SH-SY5Y (cell line): ENCODE data around the gene NTF3.

Experiments used
- GATA2 ChIP-seq: IDR thresholded peaks from 2 replicates; pipeline ENCODE4 v1.6.1; 2011; ENCODE audit warnings: mild to moderate bottlenecking, low read depth, low read length
- GATA3 ChIP-seq: IDR thresholded peaks from 2 replicates; pipeline ENCODE4 v1.6.1; 2011; ENCODE audit warnings: low read depth, mild to moderate bottlenecking, low read length, moderate library complexity

The NTF3 gene

DNA sequence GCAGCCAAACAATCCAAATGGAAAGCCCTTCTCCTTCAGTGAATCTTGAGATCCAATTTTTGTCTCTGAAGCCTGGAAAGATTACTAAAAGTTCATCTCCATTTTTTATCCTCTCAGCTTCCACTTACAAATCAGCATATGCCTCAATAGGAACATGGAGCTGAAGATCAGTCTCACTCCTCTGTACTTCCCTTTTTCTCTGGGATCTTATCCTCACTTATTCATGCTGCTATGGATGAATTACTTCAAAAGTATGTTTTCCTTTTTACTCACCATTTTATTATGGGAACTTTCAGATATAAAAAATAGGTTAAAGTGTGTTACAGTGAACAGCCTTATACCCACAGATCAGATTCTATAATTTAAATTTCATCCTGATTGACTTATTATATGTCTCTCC is 14.4 kb upstream of the NTF3 start:
- no peak for TF ChIP-seq GATA3
- TF ChIP-seq GATA2, result no peak

DNA sequence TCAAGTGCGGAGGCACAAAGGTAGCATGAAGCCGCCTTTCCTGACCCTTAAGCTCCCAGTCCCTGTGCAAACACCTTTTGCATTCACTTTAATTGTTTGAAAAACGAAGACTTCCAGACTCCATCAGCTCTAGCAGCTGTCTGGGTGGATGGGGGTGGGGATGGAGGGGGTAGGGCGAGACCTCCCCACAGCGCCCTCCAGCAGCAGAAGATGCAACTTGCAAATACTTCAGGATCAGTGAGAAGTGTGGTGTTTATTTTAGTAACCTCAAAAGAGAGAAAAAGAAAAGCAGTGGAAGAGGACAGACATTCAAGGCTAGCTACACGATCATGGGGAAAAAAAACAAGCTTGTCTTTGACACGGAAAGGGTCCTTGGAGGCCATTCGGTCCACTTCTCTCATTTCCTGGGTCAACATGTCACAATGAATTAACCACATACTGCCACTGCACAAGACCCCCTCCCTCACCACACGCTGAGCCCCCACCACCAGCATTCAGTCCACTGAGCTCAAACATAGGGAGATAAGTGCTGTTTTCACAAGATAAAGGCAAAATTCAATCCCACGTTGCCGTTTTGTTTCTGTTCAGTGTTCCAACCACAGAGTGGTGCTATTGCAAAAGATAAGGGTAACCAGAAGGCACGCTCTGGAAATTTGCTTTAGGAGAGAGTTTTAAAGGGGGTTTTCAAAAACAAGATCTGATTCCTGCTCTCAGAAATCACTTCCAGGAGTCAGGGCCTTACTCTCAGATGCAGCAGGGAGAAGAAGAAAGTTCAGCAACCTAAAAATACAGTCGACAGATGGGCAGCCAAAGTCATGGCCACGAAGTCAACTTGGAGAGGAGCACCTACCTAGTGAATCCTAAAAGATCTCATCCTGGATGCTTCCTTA is 3.3 kb upstream of the NTF3 start:
- TF ChIP-seq GATA2 (no peak), GATA3 (no peak)

DNA sequence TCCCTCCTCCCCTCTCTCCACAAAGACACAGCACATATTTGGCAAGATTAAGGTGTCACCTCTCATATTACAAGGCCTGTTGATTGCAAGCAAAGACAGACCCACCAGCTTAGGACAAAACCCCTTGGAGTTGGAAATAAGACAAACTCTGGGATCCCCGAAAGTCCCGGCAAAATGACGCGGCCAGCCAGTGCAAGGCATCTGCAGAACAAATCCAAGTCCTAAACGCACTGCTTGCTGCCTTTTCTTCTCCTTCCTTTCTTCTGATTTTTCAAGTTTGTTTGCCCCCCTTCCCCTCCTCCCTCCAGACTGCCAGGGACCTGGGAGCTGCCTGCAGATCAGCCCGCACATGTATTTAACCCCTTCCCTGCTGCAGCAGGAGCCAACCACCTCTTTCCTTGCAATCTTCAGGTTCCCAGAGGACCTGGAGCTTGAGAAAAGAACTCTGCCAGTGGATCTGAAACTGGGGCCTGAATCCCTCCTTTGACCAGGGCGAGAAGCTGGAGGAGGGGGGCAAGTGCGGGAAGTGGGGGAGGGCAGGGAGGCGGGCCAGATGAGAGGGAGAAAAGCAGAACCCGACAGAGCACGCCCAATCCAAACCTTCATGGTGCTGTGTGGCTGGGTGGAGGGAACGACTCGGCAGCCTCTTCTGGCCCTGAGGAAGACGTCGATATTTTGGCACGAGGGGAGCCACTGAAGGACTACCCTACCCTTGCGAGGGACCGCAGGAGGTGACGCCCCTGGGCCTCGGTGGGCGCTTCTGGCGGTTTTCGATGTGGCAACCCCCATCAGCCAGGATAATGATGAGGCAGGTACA is 2.0 kb upstream of the NTF3 start:
- TF ChIP-seq GATA2 (no peak), GATA3 (no peak)

DNA sequence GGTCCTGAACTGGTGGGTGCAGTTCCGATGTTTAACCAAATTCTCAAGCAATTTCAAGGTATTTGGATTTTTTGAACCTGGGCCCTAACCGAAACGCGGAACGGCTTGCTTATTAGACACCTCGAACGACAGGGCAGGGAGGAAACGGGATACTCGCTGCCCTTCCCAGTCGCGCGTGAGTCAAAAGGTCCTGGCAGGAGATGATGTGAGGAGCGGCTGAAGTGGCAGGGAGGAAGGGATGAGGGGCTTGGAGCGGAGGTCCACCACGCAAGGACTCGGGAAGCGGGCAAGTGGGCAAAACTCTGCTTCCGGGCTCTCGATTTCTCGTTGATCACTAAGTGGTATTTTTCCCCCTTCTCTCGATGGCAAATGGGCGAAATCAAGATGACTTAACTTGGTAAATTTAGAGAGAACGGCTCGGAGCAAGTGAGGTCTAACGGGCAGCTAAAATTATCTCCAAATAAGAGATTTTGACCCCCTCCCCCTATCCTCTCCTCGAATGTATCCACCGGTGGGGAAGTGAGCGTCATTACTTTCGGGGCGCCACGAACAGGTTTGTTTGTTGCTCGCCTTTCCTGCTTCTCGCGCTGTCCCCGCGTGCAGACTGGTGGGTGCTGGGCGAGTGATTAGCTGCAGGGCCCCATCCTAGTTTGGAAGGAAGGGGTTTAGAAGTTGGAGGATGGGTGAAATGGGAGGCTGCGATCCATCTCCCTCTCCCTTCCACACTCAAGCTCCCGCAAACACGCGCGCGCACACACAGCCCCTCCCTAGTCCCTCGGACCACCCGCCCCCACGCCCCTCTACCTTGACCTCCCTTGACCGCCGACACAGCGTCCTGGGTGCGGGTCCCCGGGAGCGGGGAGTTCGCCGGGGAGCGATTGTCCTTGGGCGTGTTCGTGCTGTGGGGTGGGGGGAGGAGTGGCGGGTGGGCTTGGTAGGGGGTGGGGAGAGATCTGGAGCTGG is 986 bp upstream of the NTF3 start:
- no peak for TF ChIP-seq GATA3
- no peak for TF ChIP-seq GATA2

DNA sequence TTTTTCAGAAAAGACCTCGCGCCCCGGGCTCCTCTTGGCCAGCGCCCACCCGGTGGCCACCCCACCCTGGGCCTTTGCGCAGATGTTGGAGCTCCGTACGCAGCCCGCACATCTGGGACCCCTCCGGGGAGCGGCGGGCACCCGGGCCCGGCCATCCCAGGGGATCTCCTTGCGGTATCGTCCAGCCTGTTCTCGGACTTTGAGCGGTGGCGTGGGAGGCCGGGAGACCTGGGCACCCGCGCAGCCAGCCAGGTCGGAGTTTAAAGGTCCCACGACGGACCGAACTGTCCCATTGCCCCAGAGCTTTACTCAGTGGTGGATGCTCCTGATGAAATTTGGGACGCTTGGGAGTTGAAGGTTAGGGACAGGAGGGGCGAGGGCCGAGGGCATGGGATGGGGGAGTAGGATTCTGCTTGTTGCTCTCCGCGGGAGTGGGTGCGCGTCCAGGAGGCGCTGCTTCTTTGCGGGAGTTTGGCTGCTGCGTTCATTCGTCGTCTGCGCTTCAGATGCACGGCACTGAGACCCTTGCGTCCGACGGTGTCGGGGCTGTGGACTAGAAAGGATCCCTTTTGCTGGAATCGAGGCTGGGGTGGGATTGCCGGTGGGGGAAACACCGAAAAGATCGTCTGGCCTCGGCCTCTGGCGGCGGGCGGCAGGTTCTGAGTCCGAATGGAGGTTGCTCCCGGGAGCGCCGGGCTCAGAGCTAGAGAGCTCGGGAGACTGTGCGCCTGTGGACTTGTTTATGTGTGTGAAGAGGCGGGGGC is 1.4 kb downstream of the NTF3 start:
- TF ChIP-seq GATA3, result no peak
- no peak for TF ChIP-seq GATA2

DNA sequence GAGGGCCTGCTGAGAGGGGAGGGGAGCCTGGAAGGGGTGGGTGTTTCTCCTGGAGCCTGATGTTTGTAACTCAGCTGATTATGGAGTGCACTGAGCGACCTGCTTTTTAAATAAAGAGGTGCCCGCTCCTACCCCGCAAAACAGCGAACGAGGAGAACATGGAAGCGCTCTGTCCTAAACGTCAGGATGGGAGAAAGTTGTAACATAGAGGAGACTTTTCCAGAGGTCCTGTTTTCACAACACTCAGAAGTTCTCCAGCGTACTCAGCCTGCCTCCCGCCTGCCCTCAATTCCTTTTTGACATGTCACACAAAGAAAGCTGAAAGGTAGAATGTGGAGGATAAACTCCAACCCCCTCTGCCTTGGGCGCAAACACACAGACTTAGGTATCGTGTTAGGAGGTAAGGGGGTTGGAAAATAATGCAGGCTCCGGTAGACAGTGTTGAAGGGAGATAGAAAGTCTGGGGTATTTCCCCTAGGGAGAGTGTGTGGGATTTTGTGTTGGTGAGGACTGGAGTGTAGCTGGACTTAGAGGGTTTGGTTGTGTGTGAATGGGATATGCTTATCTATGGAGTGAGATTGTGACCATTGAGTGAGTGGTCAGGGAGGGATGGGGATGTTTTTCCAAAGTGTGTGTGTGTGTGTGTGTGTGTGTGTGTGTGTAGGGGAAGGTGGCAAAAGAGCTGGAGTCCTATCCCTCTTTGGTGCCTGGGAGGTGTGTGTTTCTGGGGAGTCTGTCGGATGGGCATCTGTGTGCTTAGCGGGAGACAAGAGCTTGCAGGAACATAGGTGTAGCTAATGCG is 2.1 kb downstream of the NTF3 start:
- TF ChIP-seq GATA3, result no peak
- TF ChIP-seq GATA2, result no peak

DNA sequence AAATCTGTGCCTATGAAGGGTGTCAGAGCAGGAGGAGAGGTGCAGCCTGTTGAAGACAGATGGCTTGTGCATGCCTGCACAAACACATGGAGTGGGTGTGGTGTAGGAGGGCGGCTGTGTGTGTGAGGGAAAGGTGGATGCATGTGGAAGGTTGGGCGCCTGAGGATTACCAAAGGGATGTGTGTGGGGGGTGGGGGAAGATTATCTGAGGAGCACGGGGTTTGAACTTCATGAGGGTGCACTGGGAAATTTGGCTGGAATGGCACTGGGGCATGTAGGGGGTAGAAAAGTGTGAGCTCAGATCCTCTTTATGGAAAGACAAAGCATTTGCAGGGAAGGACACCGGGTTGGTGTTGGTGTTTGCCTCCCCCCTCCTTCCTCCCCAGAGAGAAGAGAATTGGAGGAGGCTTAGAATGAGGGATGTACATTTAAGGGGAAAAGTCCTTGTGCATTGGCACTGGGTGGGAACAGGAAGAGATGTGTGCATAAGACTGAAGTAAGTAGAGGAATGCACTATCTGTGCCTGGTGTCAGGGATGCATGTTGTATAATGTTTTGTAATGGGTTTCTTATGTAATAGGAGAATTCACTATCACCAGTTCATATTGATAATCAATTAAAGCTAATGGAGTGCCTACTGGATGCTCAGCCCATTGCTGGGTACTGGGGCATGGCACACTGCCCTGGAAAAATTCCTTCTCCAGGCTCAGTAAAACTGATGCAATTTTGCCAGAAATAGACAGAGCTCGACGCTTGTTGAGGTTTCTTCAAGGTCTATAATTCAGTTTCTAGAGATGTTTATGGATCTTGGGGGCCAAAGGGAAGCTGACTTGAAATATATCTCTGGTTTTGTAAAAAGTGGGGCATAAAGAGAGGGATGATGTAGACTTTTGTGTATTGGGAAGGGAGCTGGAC is 3.0 kb downstream of the NTF3 start:
- TF ChIP-seq GATA3, result no peak
- no peak for TF ChIP-seq GATA2

DNA sequence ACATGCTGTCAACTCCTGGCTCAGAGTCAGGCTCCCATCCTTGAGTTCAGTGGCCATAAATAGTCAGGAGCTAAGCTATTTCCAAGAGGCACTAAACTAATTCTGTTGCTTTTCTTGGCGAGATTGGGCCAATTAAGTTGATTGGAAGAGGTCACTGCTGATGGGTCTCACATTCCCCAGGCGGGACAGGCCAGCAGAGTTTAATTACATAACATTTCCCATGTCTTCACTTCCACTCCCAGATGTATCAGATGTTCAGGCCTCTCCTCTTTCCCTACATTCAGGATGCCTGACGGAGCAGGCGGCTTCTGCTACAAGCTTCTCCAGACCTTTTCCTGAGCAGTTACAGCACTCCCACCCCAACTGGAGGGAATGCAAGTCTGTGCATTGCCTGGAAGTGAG is 5.3 kb downstream of the NTF3 start:
- TF ChIP-seq GATA3 (no peak), GATA2 (no peak)

DNA sequence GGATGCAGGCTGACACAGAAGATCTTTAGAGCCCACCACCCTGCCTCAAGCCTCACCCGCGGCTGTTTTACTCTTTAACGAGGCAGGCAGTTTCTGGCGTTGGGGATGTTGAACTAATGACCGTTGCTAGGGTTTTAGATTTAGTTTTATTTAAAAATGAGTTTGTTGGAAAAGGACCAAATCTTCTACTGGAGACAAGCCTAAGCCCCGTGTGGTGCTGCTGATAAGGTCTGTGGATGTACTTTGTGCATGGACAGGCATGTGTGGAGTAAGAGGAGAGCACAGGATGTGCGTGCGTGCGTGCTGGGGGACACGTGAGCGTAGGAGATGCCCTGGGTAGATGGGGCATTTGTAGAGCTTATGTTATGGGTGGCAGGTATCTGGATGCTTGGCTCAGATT is 5.7 kb downstream of the NTF3 start:
- TF ChIP-seq GATA3 (no peak), GATA2 (no peak)

DNA sequence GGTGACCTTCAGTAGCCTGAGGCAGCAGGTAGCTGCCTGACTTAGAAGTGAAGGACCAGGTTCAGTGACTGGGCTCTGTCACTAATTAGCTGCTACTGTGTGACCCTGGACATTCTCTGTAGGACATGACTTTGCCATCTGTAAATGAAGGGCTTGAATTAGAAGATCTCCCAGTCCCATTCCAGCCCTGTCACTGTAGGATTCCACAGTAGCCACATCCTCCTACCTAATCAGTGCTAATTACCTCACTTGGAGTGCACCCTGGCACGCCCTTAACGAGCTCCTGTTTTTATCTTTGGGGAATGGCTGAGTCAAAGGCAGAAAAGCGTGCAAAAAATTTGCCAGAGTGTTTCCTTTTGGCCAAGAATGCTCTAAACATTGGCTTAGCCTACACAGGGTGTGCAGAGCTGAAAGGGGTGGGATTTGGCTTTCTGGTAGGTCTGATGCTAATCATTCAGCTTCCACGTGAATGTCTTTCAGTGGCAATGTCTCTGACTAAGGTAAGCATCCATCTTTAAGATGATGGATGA is 6.8 kb downstream of the NTF3 start:
- TF ChIP-seq GATA3 (no peak), GATA2 (no peak)

DNA sequence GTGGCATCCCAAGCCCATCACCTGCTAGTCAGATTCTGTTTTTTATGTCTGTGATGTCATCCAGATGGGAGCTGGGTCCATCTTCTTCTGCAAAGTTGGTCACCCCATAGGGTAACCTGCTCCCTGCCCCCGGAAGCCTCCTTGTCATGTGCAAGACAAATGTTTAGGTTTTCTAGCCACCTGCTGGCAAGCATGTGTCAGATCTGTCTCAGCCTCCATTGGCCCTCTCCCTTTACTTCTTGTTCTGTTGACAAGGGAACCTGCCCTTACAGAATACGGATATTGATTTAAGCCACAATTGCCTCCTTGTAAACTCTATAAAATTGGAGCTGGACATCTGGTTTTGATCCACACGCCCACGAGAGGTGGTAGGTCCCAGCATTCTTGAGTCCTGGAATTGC is 7.5 kb downstream of the NTF3 start:
- TF ChIP-seq GATA2 (no peak), GATA3 (no peak)
